NCI-H146 treated with DMSO at 0.1 percent for 48 hours (cell line): Measurements from ENCODE around the gene FILIP1L.

Experiments
- DNase-seq: peaks from one replicate; lab custom pipeline; 2025; ENCODE audit not compliant: unreplicated experiment; lab: John Stamatoyannopoulos, UW

Gene FILIP1L

GRCh38 chr3:99981138-99981537 is 133.2 kb downstream of the FILIP1L start:
- DNase-seq: no peak

GRCh38 chr3:99980606-99981005 is 133.7 kb downstream of the FILIP1L start:
- no peak for DNase-seq

- DNase-seq: no peak
Observed at GRCh38 chr3:99978221-99978620, 136.1 kb downstream of the FILIP1L start.

GRCh38 chr3:99976584-99976983 is 137.7 kb downstream of the FILIP1L start:
- no peak for DNase-seq

GRCh38 chr3:99974989-99975388 is 139.3 kb downstream of the FILIP1L start:
- no peak for DNase-seq

- no peak for DNase-seq
Observed at GRCh38 chr3:99972380-99973104, 141.8 kb downstream of the FILIP1L start.

- DNase-seq: no peak
Observed at GRCh38 chr3:99971761-99972160, 142.5 kb downstream of the FILIP1L start.

- DNase-seq: no peak
Observed at GRCh38 chr3:99970198-99970597, 144.1 kb downstream of the FILIP1L start.

GRCh38 chr3:99969136-99969535 is 145.2 kb downstream of the FILIP1L start:
- DNase-seq: no peak

- no peak for DNase-seq
Observed at GRCh38 chr3:99967796-99968195, 146.5 kb downstream of the FILIP1L start.

GRCh38 chr3:99966662-99967416 is 147.5 kb downstream of the FILIP1L start:
- DNase-seq: no peak

GRCh38 chr3:99965681-99966408 is 148.5 kb downstream of the FILIP1L start:
- no peak for DNase-seq

GRCh38 chr3:99965077-99965476 is 149.2 kb downstream of the FILIP1L start:
- DNase-seq: no peak

- DNase-seq: no peak
Observed at GRCh38 chr3:99962703-99963102, 151.6 kb downstream of the FILIP1L start.

- DNase-seq: no peak
Observed at GRCh38 chr3:99961756-99962515, 152.4 kb downstream of the FILIP1L start.

- no peak for DNase-seq
Observed at GRCh38 chr3:99960941-99961340, 153.4 kb downstream of the FILIP1L start.

- no peak for DNase-seq
Observed at GRCh38 chr3:99960123-99960878, 154.0 kb downstream of the FILIP1L start.

GRCh38 chr3:99958222-99958912 is 155.9 kb downstream of the FILIP1L start:
- DNase-seq: no peak

- no peak for DNase-seq
Observed at GRCh38 chr3:99957151-99957796, 157.0 kb downstream of the FILIP1L start.
